Activated CD4-positive, alpha-beta T cell treated with anti-CD3 and anti-CD28 coated beads for 48 hours (primary cell): ENCODE measurements around the gene CCDC57.

Experiments
- DNase-seq: peaks from one replicate; pipeline ENCODE4 v3.0.0-alpha.2; 2020

CCDC57 gene

DNA sequence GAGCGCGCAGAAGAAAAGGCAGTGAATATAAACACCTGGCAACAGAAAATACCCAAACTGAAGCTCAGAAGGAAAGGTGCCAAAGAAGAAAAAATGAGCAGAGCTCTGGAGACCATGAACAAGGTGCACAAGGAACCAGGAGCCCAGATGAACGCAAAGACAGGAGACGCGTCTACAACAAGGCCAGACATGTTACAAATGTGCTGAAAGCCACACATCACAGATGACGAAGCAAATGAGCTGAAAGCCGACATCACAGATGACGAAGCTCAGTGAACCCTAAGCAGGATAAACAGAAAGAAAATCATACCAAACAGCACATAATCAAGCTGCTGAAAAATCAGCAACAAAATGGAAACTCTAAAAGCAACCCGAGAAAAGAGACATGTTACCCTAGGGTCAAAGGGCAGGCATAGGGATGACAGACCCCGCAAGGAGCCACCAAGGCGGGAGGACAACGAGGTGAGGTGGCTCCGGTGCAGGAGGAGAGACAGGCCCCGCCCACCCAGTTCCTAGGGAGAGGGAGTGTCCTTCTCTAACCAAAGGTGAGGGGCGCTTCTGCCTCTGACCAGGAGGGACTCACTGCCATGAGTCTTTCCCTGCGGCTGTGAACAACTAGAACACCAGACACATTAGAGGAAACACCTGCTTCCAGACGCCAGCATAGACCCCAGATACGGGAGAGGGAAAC is 39.1 kb downstream of the CCDC57 start:
- no peak for DNase-seq

DNA sequence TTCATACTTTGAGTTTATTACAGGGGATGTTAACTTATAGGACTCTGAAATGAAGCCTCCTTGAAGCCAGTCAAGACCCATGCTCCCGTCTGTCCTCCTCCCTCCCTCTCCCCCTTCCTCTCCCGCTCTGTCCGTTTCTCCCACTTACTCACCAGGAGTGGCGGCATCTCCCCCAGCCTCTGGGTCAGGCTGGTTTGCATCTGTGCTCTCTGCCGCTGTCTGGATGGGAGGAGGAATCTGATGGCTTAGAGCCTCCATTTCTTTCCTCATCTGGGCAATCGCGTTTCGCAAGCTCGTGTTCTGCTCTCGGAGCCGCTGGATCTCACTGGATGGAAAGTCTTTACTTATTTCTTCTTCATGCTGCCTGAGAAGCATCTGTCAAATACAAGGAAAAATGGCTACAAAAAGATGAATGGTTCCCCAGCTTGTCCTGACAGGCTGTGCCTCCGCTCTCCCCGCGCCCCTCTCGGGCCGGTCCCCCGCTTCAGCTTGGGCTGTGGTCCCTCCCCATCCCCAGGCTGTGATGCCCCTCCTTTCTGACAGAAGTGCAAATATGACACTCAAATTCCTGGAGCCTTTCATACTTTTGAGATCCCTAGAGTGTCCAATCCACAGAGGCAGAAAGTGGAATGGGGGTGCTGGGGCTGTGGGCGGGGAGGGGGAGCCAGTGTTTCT is 40.0 kb downstream of the CCDC57 start:
- no peak for DNase-seq

DNA sequence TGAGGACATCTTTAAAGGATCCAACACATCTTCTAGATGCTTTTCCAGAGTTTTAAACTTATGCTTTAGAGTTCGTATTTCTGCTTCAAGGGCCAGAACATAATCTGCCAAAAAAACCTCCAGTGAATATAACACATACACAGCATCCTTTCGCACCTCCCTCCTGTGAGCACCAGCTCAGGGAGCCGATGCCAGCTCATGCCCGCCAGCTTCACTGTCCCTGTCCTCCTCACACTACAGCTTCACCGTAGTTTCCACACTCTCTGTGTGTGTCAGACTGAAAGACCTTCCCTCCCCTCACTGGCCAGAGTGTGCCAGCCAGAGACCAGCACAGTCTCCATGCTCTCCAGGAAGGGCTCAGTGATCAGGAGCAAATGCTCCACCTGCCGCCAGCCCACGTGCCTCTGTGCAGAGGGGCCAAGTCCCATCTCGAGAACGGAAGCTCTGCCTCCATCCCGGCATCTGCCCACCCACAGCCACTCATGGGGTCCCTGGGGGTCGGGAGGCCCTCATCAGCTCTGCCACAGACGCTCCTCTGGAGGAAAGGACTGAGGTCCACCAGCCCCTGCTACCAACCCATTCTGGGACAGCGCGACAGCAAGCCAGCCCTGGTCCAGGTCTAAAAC is 40.8 kb downstream of the CCDC57 start:
- DNase-seq = no peak

DNA sequence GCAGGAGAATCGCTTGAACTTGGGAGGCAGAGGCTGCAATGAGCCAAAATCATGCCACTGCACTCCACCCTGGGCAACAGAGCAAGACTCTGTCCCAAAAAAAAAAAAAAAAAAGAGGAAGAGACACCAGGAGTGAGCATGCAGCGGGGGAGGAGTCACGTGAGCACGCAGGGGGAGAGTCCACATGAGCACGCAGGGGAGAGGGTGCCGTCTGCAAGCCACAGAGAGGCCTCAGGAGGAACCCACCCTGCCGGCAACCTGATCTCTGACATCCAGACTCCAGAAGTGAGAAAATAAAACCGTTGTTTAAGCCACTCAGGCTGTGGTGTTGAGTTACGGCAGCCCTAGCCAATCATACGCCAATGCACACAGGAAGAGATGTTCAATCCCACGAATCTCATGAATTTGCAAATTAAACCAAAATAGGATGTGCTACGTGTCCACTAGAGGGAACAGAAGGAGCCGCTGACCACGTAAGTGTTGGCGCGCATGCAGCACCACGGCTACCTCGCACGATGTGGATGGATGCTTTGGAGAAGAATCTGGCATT is 42.2 kb downstream of the CCDC57 start:
- DNase-seq = no peak

DNA sequence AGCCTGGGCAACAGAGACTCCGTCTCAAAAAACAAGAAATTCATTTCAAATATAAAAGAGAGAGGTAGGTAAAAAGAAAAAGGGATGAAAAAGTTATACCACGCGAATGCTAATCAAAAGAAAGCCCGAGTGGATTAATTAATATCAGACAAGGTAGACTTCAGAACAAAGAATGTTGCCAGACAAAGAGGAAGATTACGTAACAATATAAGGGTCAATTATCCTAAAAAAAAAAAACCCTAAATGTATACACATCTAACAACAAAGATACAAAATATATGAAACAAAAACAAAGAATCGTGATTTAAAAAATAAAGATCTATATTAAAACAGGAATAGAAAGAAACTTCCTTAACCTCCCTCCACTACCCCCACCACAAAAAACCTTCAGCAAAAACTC is 44.1 kb downstream of the CCDC57 start:
- DNase-seq = no peak

DNA sequence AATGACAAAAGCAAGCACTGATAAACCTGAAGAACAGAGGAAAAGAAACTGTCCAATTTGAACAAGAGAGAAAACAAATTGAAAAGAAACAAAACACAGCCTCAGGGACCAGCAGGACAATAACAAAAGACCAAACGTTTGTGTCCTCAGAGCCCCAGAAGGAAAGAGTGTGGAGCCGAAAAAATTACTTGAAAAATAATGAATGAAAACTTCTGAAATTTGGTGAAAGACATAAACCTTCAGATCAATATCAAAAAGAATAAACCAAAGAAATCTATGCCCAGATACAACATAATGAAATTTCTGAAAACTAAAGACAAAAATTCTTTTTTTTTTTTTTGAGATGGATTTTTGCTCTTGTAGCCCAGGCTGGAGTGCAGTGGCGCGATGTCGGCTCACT is 45.6 kb downstream of the CCDC57 start:
- DNase-seq = no peak

DNA sequence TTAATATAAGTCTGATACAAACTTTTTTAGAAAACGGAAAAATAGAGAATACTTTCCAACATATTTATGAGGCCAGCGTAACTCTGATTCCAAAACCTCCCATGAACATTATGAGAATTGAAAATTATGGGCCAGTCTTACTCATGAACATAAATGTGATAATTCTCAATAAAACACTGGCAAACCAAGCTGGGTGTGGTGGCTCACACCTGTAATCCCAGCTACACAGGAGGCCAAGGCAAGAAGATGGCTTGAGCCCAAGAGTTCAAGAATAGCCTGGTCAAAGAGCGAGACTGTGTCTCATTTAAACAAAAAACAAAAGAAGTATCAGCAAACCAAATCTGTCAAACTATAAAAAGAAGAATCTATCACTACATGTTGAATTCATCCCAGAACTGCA is 47.8 kb downstream of the CCDC57 start:
- DNase-seq = no peak

DNA sequence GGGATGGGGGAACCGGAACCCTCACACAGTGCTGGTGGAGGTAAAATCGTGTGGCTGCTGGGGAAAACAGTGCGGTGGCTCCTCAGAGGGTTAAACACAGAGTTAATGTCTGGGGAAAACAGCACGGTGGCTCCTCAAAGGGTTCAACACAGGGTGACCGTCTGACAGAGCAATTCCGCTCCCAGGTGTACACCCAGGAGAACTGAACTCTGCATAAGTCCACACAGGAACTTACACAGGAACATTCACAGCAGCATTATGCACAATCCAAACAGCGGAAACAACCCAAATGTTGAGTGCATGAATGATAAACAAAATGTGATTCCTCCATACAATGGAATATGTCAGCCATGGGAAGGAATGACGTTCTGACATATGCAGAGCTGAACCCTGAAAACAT is 51.4 kb downstream of the CCDC57 start:
- no peak for DNase-seq

DNA sequence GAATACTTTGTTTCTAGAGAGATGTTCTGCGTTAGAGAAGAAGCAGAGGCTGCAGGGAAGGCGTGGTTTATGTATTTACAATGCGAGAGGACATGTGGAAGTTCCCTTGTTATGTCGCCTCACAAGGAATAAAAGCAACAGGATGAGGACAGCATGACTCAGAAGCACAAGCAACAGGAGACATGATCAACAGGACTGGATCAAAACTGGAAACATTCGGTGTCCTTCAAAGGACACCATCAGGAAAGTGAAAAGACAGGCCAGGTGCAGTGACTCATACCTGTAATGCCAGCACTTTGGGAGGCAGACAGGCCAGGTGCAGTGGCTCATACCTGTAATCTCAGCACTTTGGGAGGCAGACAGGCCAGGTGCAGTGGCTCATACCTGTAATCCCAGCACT is 52.6 kb downstream of the CCDC57 start:
- no peak for DNase-seq

DNA sequence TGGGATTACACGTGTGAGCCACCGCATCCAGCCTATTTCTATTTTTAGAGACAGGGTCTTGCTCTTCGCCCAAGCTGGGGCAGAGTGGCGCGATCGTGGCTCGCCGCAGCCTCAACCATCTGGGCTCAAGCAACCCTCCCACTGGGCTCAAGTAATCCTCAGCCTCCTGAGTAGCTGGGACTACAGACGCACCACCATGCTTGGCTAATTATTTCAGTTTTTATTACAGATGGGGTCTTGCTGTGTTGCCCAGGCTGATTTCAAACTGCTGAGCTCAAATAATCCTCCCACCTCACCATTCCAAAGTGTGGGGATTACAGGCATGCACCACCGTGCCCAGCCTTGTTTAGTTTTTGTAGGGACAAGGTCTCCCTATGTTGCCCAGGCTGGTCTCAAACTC is 53.8 kb downstream of the CCDC57 start:
- no peak for DNase-seq

DNA sequence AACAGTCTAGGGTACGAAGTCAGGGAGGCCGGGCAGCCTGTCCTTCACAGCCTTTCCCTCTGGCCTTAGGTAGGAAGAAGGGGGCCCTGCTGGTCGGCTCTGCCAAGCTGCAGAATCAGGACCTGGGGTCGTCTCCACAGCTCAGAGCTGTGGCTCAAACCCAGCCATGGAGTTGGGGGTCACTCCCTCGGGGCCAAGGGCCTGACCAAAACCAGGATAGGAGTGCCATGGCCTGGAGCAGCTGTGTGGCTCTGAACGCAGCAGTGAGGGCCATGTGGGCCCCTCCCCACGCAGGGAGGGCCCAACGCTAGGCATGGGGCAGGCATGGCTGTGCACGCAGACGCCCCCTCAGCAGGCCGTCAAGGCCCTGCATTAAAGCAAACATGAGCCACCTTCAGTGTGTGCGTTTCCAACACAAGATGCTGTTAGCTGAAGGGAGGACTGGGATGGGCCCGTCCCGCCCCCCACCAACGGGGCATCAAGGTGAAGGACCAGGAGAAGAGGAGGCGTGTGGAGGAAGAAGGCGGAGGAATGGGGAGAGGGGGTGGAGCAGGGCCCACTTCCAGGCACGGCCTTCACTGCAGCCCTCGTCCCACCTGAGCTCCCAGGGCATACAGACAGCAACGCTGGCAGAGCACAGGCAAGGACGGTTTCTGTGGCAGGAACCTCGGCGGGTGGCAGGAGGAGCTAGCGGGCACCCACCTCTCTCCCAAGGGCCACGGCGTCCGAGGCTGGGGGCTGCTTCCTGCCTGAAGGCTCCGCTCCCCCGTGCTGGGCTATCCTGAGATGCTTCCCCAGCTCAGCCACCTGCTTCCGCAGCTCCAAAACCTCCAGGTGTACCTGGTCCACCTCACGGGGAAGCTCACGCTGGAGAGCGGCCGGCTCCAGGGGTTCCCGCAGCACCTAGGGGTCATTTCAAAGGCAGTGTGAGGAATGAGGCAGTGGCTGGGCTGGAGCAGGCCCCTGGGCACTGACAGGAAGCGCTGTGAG is 55.3 kb downstream of the CCDC57 start:
- no peak for DNase-seq

DNA sequence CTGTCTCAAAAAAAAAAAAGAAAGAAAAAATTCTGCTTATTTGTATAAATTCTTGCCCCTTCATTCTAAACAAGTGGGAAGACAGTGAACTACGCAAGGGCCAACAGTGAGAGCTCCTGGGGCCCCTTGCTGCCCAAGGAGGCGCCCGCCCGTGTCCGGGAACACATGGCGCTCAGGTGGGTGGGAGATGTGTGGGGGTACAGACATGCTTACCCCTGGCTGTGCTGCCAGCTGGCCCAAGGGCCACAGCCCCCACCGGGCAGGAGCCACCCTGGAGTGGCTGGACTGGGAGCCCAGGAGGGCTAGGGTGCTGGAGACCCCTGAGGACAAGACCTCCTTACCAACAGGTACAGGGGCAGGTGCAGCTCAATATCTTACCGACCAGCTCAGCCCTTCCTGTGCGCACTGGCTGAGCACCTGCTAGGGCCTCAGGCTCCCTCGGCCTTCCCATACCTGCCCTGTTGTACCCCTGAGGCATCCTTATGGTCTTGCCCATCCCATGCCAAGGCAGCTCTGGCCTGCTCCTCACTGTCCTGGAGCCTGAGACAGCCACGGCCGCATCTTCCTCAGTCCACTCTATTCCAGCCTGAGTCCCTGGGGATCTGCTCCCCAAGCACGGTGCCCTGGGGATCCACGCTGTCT is 56.2 kb downstream of the CCDC57 start:
- DNase-seq = no peak

DNA sequence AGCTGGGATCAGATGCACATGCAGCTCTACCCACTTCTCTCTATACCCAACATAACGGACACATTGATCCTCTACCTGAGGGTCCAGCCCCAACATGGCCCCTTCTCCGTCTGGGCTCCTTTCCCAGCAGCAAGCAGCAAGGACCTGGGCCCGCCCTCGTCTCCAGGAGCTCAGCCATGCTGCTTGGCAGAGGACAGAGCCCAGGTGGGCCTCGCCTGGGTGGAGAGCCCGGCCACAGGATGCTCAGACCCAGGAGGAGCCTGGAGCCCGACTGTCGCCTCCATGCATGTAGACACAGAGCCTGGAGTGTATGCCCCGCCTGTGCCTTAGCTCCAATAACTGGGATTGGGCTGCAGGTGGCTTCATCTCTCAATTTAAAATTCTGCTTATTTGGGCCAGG is 57.0 kb downstream of the CCDC57 start:
- DNase-seq = no peak

DNA sequence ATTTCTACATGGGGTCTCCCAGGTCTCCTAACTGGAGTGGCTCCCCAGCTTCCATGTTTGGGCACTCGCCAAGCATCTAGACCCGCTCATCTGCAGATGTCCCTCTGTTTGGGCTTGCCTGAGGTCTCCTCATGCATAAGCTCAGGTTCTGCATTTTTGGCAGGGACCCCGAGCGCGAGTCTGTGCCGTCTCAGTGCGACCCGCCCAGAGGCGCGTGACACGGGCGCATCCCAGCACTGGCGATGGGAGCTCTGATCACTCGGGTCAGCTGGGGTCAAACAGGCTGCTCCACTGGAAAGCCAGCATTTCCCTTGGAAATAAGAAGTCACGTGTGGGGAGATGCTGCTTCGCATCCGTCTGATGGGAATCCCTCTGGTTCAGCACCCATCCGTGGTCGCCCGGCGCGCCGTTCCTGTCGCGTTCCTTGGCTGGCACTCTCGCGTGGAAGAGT is 57.7 kb downstream of the CCDC57 start:
- DNase-seq = no peak

DNA sequence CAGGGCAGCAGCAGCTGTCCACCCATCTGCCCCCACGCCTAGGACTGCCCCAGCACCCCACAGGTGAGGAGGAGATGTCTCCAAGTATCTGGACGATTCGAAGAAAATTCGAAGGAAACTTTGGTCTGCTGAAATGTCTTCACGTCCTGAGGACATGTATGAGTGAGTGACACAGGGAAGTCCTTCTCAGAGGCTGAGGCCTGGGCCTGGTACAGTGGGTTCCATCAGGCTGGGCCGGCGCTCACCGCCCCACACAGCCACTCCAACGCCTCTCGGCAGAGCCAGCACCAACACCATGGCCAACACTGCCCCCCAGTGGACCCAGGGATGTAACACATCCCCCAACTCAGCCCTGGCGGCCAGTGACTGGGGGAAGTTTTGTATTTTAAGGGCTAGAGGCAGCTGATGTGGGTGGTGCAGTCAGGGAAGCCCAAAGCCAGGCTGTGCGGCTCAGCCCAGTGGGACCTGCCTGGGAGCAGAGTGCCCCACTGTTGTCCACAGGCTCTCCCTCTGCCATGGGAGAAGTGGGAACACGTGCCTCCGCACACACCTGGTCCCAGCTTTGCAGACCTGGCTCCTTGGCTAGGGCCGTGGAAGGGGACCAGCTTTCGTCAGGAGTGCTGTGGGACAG is 58.8 kb downstream of the CCDC57 start:
- peak; percentile 87 for DNase-seq

DNA sequence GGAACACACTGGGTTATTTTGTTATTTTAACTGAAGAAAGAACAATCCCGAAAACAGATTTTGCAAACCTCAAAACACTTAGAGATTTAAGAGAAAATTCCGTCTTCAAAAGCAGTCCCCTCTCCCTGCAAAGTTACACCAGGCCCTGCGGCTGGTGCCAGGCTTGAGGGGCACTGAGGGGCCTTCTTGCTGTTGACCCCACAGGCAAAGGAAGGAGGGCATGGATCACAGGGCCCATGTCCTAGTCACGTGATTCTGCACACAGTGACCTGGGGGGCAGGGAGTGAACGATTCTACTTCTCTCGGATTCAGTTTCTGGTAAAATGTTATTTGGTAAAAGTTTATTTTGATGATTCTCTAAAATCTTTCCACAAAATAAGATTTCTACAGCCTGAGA is 59.3 kb downstream of the CCDC57 start:
- no peak for DNase-seq

DNA sequence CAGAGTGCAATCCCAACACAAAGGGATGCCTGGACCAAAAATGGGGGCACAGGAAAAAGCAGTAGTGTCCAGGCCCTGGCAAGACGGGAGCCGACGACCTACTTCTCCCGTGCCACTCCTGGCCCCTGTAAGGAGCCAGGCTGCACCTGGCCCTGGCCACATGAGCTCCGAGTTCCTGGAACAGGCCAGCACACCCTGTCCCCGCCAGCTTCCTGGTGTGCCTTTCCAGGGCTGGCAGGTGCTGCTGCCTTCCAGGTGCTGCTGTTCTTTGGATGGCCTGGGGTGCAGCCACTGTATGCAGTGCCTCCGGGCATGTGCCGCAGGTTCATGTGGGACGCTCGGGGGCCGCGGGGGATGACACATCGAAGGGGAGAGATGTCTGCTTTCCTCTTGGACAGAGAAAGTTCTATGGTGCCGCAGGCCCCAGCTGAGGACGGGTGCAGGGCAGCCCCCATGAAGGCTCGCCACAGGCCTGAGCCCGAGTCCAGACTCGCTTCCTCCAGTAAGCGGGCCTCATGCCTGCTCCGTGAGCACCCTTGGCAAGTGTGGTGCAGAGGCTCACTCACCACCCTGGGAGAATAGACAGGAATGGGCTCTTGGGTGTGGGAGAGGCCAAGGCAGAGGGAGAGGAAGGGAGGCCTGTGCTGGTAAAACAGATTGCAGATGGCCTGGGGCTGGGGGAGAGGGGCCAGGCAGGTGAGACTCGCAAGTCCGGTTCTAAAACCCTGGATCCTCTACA is 59.9 kb downstream of the CCDC57 start:
- no peak for DNase-seq

DNA sequence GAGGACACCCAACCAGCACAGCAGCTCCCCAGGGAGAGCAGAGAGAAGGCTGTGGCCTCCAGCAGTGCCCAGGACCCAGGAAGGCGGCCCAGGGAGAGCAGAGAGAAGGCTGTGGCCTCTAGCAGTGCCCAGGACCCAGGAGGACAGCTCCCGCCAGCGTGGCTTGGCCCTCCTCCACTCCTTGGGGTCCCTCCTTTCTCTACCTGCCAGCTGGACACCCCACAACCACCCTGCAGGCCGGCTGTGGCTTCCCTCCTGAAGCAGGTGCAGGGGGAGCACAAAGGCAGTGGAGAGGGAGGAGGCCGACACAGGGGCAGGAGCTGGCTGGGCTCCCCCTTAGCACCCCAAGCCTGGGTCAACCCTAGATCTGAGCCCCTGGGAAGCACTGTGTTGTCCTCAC is 60.5 kb downstream of the CCDC57 start:
- no peak for DNase-seq

DNA sequence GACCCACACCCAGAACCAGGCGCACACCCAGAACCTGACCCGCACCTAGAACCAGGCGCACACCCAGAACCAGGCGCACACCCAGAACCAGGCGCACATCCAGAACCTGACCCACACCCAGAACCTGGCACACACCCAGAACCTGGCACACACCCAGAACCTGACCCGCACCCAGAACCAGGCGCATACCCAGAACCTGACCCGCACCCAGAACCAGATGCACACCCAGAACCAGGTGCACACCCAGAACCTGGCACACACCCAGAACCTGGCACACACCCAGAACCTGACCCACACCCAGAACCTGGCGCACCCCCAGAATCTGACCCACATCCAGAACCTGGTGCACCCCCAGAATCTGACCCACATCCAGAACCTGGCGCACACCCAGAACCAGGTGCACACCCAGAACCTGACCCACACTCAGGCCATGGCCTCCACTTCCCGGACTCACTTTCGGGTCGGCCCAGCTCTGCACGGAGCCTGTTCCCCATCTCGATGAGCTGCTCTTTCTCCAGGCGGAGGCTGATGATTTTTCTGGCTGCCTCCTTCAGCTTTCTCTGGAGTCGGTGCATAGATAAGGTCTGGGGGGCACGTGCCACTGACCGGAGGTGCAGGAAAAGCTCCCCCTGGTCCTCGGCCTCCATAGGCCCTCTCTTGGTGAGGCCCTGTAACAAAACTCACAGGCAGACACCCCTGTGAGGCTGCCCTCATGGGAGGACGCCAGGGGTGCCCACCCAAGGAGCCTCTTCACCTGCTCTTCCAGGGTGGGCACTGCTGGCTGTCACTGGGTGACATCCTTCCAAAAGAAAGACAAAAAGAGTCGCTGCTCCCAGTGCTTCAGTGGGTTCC is 61.3 kb downstream of the CCDC57 start:
- DNase-seq = no peak
